Activated T-cell treated with anti-CD3 and anti-CD28 coated beads for 1 hour (primary cell): ENCODE results near the gene ZNF284.
"Not testable (repeated sequence)": the region's sequence is repeated elsewhere in the genome, so short reads cannot be mapped to it uniquely, and the experiment has no call there.

Source experiments
- DNase-seq: peaks from one replicate; pipeline ENCODE4 v3.0.0-alpha.2; 2020; ENCODE audit warnings: low read depth

The ZNF284 gene

GRCh38 chr19:44111910-44112463 lies 40.0 kb downstream of the ZNF284 start:
- DNase-seq: no peak

- DNase-seq: no peak
Observed at GRCh38 chr19:44112802-44113137, 40.8 kb downstream of the ZNF284 start.

GRCh38 chr19:44113138-44113783 lies 41.3 kb downstream of the ZNF284 start, which contains the start of gene ZNF225:
ZNF225 (plus strand) TSS chr19:44113399; CDS start chr19:44115828, 2,429 bp downstream.
- DNase-seq: peak; percentile 65

- DNase-seq: no peak
Observed at GRCh38 chr19:44113784-44114390, 41.9 kb downstream of the ZNF284 start.

GRCh38 chr19:44121162-44121561 lies 49.2 kb downstream of the ZNF284 start:
- not testable (repeated sequence) for DNase-seq

GRCh38 chr19:44131955-44132354 lies 60.0 kb downstream of the ZNF284 start:
- no peak for DNase-seq
